NT2/D1 (cell line): ENCODE measurements around the gene LMO2.

Experiments
- DNase-seq: peaks from one replicate; pipeline ENCODE4 v3.0.0-alpha.2; 2011; ENCODE audit warnings: low read depth, low spot score
- H3K27me3 ChIP-seq: 2 replicates; pipeline ENCODE4 v1.6.0; 2011; ENCODE audit warnings: mild to moderate bottlenecking; ENCODE audit not compliant: insufficient read length, insufficient read depth
- H3K36me3 ChIP-seq: 2 replicates; pipeline ENCODE4 v1.6.1; 2011; ENCODE audit warnings: mild to moderate bottlenecking, low read length, mixed read lengths; ENCODE audit not compliant: insufficient read depth, insufficient read length
- H3K4me1 ChIP-seq: 2 replicates; pipeline ENCODE4 v1.5.1; 2011; ENCODE audit not compliant: insufficient read depth, insufficient read length
- H3K4me3 ChIP-seq: 2 replicates; pipeline ENCODE4 v1.5.1; 2011; ENCODE audit warnings: low read depth; ENCODE audit not compliant: insufficient read length
- H3K9ac ChIP-seq: 2 replicates; pipeline ENCODE4 v1.6.0; 2011; ENCODE audit warnings: low read depth; ENCODE audit not compliant: insufficient read length
- H3K9me3 ChIP-seq: 2 replicates; pipeline ENCODE4 v1.5.1; 2011; ENCODE audit warnings: mild to moderate bottlenecking, low read length; ENCODE audit not compliant: insufficient read depth
- SUZ12 ChIP-seq: IDR thresholded peaks from 2 replicates; pipeline ENCODE4 v1.6.1; 2011; ENCODE audit not compliant: insufficient read length, insufficient read depth; ENCODE audit errors: extremely low read depth
- YY1 ChIP-seq: IDR thresholded peaks from 2 replicates; pipeline ENCODE4 v1.6.1; 2011; ENCODE audit not compliant: insufficient read length, insufficient read depth
- ZNF274 ChIP-seq: IDR thresholded peaks from 2 replicates; pipeline ENCODE4 v1.6.1; 2011; ENCODE audit warnings: mild to moderate bottlenecking, low read depth, low read length

Gene LMO2

GRCh38 chr11:33904102-33904501 is 12.2 kb upstream of the LMO2 start:
- Histone ChIP-seq H3K27me3 (peaks cover 21% of the 10 kb centered on the region), H3K36me3 (no peaks in the 10 kb centered on the region), H3K9ac (no peak overlapping the region), H3K9me3 (peaks cover 8% of the 10 kb centered on the region; the same call in 1 of the 2 replicates), H3K4me3 (no peak overlapping the region), H3K4me1 (peaks cover 3% of the 10 kb centered on the region)
- DNase-seq = no peak
- no peak for TF ChIP-seq YY1
- no peak for TF ChIP-seq ZNF274
- TF ChIP-seq SUZ12 = no peak

DNA sequence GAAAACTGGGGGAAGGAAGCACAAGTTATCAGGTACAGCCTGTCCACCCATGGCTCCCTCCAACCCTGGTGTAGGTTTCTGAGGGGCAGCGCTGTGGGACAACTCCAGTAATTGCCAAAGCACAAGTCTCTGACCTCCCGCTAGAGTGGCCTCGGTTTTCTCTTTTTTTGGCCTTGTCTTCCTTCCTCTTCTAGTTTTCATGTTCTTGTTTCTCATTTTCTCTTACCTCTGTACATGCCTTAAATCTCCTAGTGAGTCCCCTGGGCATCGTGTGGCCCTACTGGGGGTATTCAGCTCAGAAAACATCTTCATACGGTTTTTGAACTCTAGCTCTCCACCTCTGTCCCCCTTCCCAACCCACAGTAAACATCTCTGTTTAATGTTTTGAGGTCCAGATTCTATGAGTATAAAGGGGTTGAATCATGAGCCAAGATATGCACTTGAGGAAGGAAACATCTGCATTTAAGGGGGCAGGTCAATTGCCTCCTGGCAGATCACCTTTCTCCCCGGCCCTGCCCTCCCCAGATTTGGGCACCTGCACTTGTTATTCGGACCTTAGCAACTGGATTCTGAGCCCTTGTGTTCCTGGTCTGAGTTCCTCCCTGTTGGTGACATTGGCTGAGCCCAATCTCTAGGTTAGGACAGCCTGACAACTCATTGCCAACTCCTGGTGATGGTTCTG is 8.4 kb upstream of the LMO2 start:
- no peak overlapping the region for H3K9ac ChIP-seq
- DNase-seq = no peak
- H3K4me3 ChIP-seq = no peak overlapping the region
- no peaks in the 10 kb centered on the region for H3K36me3 ChIP-seq
- peaks cover 3% of the 10 kb centered on the region for H3K4me1 ChIP-seq
- peaks cover 7% of the 10 kb centered on the region for H3K27me3 ChIP-seq
- TF ChIP-seq YY1 (no peak), ZNF274 (no peak), SUZ12 (no peak)
- 0 out of 2 replicates have a peak, but pooled peaks cover 1% of the 10 kb centered on the region for H3K9me3 ChIP-seq

DNA sequence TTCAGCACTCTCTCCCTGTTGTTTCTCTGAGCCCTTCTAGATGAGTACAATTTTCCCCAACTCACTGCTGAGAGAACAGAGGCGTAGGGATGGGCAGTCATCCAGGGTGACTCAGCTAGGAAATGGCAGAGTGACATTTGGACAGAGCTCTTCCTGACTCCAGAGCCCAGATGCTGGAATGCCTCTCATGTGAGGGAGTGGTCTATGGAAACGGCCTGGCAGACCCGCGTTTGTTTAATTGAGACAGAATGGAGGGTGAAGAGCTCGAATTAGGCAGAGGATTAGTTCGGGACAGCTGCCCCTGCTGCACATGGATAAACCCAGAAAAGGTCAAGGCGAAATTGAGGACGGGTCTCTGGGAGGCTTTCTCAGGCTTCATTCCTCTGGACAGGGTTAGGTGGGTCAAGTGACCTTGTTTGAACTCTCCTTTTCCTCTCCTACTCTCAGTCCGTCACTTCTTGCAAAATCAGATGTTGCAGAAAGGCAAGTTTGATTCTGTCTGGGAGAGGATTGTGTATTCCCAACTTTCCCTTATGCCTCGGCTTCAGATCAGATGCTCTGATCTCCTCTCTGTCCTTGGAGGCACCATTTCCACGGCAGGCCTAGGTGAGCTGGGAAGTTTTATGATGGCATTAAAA is 7.6 kb upstream of the LMO2 start:
- DNase-seq = no peak
- H3K36me3 ChIP-seq = no peaks in the 10 kb centered on the region
- no peak overlapping the region for H3K4me3 ChIP-seq
- TF ChIP-seq YY1 = no peak
- TF ChIP-seq ZNF274 = no peak
- no peak for TF ChIP-seq SUZ12
- H3K9me3 ChIP-seq = no peaks in the 10 kb centered on the region
- peaks cover 3% of the 10 kb centered on the region for H3K4me1 ChIP-seq
- no peak overlapping the region for H3K9ac ChIP-seq
- peaks cover 6% of the 10 kb centered on the region for H3K27me3 ChIP-seq

DNA sequence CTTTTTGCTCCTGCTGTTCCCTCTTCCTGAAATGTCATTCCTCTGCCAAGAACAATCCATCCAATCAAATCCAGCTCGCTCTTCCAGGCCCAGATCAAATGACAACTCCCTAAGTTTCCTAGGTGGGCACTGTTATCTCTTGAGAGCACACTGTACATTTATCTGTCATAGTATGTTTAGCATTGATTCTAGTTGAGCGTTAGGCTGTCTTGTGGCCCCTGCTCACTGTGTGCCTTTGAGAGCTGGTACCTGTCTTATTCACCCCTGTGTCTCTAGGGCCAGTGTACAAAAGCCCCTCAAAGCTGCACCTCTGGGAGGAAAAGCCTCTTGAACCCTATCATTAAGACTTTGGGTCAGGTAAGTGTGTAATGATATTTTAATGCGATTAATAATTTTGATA is 7.1 kb upstream of the LMO2 start:
- Histone ChIP-seq H3K4me3 (no peak overlapping the region), H3K4me1 (peaks cover 3% of the 10 kb centered on the region), H3K9ac (no peak overlapping the region), H3K9me3 (no peaks in the 10 kb centered on the region), H3K36me3 (no peaks in the 10 kb centered on the region), H3K27me3 (peaks cover 4% of the 10 kb centered on the region)
- TF ChIP-seq YY1 (no peak), SUZ12 (no peak), ZNF274 (no peak)
- no peak for DNase-seq

- H3K9ac ChIP-seq = no peak overlapping the region
- H3K4me3 ChIP-seq = no peak overlapping the region
- H3K27me3 ChIP-seq = no peaks in the 10 kb centered on the region
- TF ChIP-seq YY1 = no peak
- no peak for TF ChIP-seq ZNF274
- TF ChIP-seq SUZ12 = no peak
- no peak for DNase-seq
- no peaks in the 10 kb centered on the region for H3K36me3 ChIP-seq
- H3K9me3 ChIP-seq = no peaks in the 10 kb centered on the region
- peaks cover 3% of the 10 kb centered on the region for H3K4me1 ChIP-seq
Measured at GRCh38 chr11:33897761-33898375, 6.0 kb upstream of the LMO2 start.

GRCh38 chr11:33896911-33897310 is 5.0 kb upstream of the LMO2 start:
- no peak for DNase-seq
- no peak for TF ChIP-seq SUZ12
- TF ChIP-seq ZNF274 = no peak
- TF ChIP-seq YY1 = no peak
- Histone ChIP-seq H3K36me3 (no peaks in the 10 kb centered on the region), H3K9ac (no peak overlapping the region), H3K27me3 (no peaks in the 10 kb centered on the region), H3K9me3 (no peaks in the 10 kb centered on the region), H3K4me3 (no peak overlapping the region), H3K4me1 (peaks cover 3% of the 10 kb centered on the region)

GRCh38 chr11:33895752-33896137 is 3.9 kb upstream of the LMO2 start:
- Histone ChIP-seq H3K27me3 (no peaks in the 10 kb centered on the region), H3K9me3 (no peaks in the 10 kb centered on the region), H3K4me1 (peaks cover 3% of the 10 kb centered on the region), H3K9ac (no peak overlapping the region), H3K36me3 (no peaks in the 10 kb centered on the region), H3K4me3 (no peak overlapping the region)
- no peak for DNase-seq
- TF ChIP-seq SUZ12 (no peak), YY1 (no peak), ZNF274 (no peak)
